LNCaP clone FGC (cell line): ENCODE results near the gene LRRC47.

Source experiments
- DNase-seq: peaks from one replicate; pipeline ENCODE4 v3.0.0-alpha.2; 2011; ENCODE audit warnings: low read depth
- H3K4me3 ChIP-seq: 2 replicates; pipeline ENCODE4 v1.5.1; 2011; ENCODE audit warnings: mild to moderate bottlenecking, low read depth, low read length, control low read depth
- CTCF ChIP-seq: IDR thresholded peaks from 2 replicates; pipeline ENCODE4 v1.5.1; 2012; ENCODE audit warnings: mild to moderate bottlenecking; ENCODE audit not compliant: control insufficient read depth, insufficient read depth; ENCODE audit errors: extremely low read depth

The LRRC47 gene

GRCh38 chr1:3741566-3742438 is 54.5 kb downstream of the LRRC47 start:
- no peak overlapping the region for H3K4me3 ChIP-seq
- TF ChIP-seq CTCF, result no peak
- DNase-seq, result no peak

- DNase-seq, result no peak
- no peak for TF ChIP-seq CTCF
- H3K4me3 ChIP-seq, result no peak overlapping the region
These were observed 55.5 kb downstream of the LRRC47 start for GRCh38 chr1:3740752-3741151.

- no peak for DNase-seq
- no peak for TF ChIP-seq CTCF
These were observed 56.3 kb downstream of the LRRC47 start for GRCh38 chr1:3740042-3740441.

GRCh38 chr1:3738943-3739342 is 57.4 kb downstream of the LRRC47 start:
- TF ChIP-seq CTCF, result no peak
- no peak for DNase-seq
- no peak overlapping the region for H3K4me3 ChIP-seq

More at GRCh38 chr1:3740042-3740441, 56.3 kb downstream of the LRRC47 start:
- no peak overlapping the region for H3K4me3 ChIP-seq

- no peak for TF ChIP-seq CTCF
- H3K4me3 ChIP-seq, result no peak overlapping the region
- no peak for DNase-seq
These were observed 59.6 kb downstream of the LRRC47 start for GRCh38 chr1:3736708-3737107.

GRCh38 chr1:3736131-3736561 is 60.2 kb downstream of the LRRC47 start:
- TF ChIP-seq CTCF, result no peak
- no peak overlapping the region for H3K4me3 ChIP-seq
- DNase-seq, result no peak

- TF ChIP-seq CTCF, result no peak
- no peak overlapping the region for H3K4me3 ChIP-seq
These were observed 60.6 kb downstream of the LRRC47 start for GRCh38 chr1:3735688-3736087.

More at GRCh38 chr1:3735688-3736087, 60.6 kb downstream of the LRRC47 start:
- no peak for DNase-seq
